GM12801 (cell line): ENCODE results near the gene TMEM130.

Source experiments
- TF ChIP-seq, protein P1 (sequence below): IDR thresholded peaks from one replicate; pipeline ENCODE4 v1.5.1; 2011; ENCODE audit warnings: control low read depth; ENCODE audit not compliant: insufficient read length; ENCODE audit errors: extremely low read depth

Gene TMEM130

DNA sequence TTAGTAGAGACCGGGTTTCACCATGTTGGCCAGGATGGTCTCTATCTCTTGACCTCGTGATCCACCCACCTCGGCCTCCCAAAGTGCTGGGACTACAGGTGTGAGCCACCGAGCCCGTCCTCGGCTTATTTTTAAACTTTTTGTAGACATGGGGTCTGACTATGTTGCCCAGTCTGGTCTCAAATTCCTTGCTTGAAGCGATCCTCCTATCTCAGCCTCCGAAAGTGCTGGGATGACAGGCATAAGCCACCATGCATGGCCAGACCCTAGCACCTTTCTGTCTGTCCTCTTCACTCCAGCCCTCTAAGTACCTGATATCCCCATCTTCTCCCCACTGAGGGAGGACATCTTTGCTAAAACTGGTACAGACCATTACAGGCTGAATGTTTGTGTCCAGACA, 41.4 kb downstream of the TMEM130 start:
- TF ChIP-seq, protein P1, sequence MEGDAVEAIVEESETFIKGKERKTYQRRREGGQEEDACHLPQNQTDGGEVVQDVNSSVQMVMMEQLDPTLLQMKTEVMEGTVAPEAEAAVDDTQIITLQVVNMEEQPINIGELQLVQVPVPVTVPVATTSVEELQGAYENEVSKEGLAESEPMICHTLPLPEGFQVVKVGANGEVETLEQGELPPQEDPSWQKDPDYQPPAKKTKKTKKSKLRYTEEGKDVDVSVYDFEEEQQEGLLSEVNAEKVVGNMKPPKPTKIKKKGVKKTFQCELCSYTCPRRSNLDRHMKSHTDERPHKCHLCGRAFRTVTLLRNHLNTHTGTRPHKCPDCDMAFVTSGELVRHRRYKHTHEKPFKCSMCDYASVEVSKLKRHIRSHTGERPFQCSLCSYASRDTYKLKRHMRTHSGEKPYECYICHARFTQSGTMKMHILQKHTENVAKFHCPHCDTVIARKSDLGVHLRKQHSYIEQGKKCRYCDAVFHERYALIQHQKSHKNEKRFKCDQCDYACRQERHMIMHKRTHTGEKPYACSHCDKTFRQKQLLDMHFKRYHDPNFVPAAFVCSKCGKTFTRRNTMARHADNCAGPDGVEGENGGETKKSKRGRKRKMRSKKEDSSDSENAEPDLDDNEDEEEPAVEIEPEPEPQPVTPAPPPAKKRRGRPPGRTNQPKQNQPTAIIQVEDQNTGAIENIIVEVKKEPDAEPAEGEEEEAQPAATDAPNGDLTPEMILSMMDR: no peak

DNA sequence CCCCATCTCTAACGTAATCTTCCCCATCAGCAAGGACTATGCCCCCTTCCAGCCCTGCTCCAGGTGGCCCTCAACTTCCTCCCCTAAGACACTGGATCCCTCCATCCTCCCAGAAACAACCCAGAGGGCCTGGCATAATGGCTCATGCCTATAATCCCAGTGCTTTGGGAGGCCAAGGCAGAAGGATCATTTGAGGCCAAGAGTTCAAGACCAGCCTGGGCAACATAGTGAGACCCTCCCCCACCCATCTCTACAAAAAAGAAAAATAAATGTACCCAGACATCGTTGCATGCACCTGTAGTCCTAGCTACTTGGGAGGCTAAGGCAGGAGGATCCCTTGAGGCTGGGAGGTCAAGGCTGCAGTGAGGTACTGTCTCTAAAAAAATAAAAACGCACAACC, 42.6 kb downstream of the TMEM130 start:
- TF ChIP-seq, protein P1: no peak

DNA sequence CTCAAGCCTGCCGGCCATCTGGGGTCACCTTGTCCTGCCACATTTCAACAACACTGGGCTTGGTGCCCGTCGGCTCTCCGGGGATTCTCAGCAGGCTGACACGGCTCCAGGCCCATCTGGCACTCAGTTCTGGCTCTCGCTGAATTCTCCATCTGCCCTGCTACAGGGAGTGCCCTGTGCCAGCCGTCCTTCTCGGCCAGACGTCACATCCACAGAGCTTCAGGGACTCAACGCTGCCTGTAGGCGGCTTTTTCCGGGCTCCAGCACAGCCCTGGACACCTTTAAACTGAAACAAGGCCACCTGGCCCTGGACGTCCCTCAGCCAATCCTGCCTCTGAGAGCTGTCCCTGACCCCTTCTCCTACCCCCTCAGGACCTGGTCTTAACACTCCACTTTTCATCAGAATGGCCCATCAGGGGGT, 43.0 kb downstream of the TMEM130 start:
- TF ChIP-seq, protein P1: no peak

DNA sequence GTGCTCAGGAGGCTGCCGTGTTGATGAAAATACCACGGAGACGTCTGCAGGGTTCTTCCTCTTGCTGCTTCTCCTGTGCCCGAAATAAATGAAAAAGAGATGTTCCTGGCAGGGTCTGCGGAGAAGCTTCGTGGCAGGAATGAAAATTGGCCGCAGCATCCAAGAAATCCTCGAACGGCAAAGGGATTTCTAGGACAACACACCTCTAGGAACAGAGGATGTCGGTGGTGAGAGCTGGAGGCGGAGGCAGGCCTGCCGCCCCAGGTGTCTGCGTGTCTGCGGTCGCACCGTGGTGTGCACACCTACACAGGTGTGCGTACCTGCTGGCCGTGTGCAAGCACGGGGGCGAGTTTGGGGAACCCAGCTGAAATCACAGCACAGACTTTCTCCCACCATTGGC, 43.4 kb downstream of the TMEM130 start:
- TF ChIP-seq, protein P1: no peak

DNA sequence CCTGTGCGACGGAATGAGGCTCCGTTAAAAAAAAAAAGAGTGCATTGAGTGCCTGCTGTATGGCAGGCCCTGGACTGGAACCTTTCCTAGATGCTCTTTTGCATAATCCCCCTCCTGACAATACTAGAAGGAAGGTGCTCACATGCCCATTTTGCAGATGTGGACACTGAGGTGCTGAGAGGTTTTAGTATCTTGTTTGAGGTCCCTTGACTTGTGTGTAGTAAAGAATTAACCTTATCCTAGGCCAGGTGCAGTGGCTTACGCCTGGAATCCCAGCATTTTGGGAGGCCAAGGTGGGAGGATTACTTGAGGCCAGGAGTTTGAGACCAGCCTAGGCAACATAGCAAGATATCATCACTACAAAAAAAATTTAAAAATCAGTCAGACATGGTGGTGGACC, 46.6 kb downstream of the TMEM130 start:
- TF ChIP-seq, protein P1: no peak

DNA sequence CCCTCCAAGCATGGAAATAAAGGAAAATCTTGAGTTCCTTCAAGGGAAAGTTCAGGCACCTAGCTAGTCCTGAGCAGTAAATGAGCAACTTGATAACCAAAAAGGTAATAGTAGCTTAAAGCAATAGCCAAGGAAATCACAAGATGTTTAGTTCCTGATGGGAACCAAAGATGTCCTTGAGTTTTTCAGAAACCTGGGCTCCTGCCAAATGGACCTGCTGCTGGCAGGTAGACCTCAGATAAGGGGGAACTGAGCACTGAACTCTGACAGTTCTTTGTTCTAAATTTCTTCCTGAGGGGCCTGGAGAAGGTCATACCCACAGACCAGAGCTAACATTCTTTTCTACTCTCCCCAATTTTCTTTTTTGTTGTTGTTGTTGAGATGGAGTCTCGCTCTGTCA, 48.5 kb downstream of the TMEM130 start:
- TF ChIP-seq, protein P1: no peak

DNA sequence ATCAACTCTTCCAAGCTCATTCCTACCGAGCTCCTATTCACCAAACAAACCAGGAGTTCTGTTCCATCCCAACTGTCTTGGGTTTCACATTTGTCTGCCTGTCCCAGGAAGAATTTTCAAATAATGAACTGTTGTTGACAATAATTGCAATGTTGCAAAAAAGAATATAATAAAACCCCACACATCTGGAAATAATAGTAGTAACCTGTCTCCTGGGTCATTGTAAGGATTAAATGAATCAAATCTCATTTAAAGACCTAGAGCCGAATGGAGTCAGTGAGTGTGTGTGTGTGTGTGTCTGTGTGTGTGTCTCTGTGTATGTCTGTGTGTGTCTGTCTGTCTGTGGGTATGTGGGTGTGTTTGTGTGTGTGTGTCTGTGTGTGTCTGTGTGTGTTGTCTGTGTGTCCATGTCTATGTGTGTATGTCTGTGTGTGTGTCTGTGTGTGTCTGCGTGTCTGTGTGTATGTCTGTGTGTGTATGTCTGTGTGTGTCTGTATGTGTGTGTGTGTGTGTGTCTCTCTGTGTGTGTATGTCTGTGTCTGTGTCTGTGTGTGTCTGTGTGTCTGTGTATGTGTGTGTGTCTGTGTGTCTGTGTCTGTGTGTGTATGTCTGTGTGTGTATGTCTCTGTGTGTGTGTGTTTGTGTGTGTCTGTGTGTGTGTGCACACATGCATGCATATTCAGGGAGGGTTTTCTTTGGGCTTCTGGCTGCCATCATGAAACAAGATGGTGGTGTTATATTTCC, 52.7 kb downstream of the TMEM130 start:
- TF ChIP-seq, protein P1: no peak
